TTC549 (cell line): ENCODE data around the gene ZDHHC1.
"Not testable (repeated sequence)": the region's sequence is repeated elsewhere in the genome, so short reads cannot be mapped to it uniquely, and the experiment has no call there.

Source experiments
- FAIRE-seq: peaks from 2 replicates; lab custom pipeline; 2012; peaks lifted over from hg19 to GRCh38; lab: Jason Lieb, UNC

ZDHHC1 gene

GRCh38 chr16:67394155-67395104, 21.8 kb downstream of the ZDHHC1 start:
- no peak for FAIRE-seq

- FAIRE-seq = no peak
These were observed 22.5 kb downstream of the ZDHHC1 start for GRCh38 chr16:67393788-67394154.

DNA sequence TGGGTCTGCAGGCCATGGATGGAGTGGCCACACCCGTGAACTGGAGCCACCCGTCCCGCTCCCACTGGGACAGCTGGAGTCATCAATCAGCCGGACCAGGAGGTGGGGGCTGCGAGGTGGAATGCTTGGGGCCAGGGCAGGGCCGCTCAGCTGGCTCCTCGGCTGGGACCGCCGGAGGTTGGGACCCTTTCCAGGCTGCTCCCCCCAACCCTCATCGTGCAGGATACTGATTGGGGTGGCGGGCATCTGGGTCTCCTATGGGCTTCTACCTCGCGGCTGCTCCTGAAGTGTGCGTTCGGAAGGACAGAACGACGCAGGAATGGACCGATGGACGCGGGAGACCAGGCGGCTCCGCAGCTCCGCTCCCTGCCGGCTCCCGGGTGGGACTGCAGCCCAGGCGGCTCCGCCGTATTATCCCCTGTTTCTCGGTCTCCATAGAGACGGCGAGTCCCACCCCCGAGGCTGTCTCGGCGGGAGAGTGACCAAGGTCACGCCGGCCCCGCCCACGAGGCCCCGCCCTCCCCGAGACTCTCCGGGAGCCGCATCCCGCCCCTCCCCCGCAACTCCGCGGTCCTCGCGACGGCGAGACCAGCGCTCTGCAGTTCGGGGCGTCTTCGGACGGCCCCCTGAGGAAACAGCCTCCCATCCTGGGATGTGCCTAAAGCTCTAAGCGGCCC, 23.0 kb downstream of the ZDHHC1 start, which contains the start of gene TPPP3:
Gene TPPP3 (minus strand): TSS at position 388 of the 677 bp plus-strand sequence. CDS start 2,387 bp downstream, outside the sequence.
- FAIRE-seq = no peak

GRCh38 chr16:67392301-67393059, 23.8 kb downstream of the ZDHHC1 start:
- no peak for FAIRE-seq

- no peak for FAIRE-seq
These were observed 24.6 kb downstream of the ZDHHC1 start for GRCh38 chr16:67391424-67392300.

DNA sequence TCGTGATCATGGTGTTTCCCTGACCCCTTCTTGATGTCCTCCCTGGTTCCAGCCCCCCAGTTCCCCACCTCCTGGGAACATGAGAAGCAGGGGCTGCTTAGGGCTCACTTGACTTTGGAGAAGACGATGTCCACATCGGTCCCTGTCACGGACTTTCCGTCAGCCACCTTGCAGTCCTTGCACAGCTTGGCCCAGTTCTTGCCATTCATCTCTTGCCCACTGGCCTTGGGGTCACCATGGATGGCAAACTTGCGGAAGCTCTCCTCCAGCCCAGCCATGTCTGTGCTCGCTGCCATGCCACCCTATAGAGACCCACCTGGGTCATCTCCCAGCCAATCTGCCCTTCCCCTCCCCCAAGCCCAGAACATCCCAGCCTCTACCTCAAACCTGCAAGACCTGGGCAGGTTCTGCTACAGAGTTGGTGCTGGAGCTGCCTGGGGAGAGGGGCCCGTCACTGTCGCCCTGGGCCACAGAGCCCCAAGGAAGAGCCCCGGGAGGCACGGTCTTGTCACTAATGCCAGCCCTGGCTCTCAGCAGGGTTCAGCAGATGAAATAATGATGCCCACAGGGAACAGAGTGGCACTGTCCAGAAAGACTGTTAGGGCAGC, 25.4 kb downstream of the ZDHHC1 start:
- FAIRE-seq = no peak

DNA sequence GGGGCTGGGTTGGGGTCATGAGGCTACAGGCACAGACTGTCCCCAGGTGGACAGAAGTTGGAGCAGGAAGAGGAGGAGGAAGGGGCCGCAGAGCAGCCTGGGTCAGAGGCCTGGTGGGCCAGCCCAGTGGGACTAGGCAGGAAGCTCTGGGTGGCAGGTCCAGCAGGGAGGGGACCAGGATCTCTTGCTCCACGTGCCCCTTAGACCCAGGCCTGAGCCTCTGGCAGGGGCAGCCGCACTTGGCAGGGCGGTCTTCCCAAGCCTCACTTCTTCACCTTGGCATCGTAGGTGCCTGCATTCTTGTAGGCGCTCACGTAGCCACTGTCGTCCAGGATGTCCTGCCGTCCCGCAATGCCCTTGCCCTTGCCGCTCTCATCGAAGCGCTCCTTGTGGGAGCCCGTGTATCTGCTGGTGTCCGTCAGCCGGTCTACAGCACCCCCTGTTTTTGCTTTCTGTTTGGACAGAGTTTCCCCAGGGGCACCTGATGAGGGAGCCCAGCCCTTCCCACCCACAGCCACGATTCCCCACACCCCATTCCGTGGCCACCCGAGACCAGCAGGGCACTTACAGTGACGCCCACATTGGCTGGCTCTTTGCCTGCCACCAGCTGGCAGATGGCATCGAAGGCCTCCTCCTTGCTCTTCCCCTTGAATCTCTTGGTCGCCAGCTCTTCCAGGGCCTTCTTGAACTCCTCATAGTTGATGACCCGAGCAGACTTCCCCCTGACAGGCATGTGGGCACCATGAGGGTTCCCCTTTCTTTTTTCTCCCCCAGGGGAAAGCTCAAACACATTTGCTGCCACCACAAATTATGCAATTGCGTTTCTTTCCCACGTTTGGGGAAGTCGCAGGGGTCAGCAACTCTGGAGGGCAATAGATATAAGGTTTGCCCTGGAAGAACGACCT, 26.1 kb downstream of the ZDHHC1 start:
- FAIRE-seq = no peak

DNA sequence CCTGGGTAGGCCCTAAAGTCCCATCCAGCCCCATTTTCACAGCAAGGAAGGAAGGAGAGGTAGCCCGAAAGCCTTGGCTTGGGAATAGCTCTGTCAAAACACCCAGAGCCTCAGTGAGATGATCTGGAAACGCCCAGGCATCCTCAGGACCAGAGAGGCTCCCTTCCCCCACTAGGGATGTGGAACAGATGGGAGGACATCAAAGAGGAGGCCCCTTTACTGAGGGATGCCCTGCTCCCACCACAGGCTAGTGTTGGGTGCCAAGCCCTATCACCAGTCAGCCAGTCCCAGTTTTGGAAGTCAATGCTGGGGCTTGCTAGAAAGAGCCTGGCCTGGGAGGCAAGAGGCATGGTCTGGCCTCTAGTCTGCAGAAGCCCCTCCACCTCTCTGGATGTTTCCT, 27.7 kb downstream of the ZDHHC1 start:
- no peak for FAIRE-seq

GRCh38 chr16:67388191-67388590, 28.1 kb downstream of the ZDHHC1 start:
- FAIRE-seq = no peak

GRCh38 chr16:67387479-67388079, 28.7 kb downstream of the ZDHHC1 start:
- FAIRE-seq = no peak

GRCh38 chr16:67386861-67387455, 29.3 kb downstream of the ZDHHC1 start:
- FAIRE-seq = no peak

DNA sequence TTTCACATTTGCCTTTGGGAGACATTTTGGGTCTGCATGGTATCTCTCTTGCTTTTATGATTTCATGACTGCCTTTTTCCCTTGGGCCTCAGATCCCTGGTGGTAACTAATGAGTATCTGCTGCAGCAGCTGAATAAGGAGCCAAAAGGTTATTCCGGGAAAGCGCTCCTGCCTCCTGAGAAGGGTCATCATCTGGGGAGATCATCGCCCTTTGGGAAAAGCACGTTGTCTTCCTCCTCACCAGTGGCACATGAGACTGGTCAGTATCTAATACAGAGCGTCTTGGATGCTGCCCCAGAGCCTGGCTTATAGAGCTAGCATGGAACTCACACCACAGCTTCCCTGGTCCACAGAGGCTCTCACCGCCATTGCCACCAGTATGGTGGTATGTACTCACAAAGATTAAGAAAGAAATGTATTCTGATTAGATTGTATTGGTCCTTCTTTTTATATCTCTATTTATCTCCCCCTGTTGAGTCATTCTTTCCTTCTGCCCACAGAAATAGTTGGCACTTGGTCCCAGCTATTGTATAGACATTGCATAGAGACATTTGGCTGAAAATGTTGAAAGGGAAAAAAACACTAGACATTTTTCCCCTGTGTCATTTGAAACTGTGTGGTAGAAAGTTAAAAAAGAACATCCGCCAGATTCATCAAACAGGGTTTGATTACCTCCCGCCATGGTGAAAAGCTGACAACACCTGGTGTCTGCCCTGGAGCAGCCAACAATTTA, 31.3 kb downstream of the ZDHHC1 start:
- FAIRE-seq = no peak

- no peak for FAIRE-seq
These were observed 33.0 kb downstream of the ZDHHC1 start for GRCh38 chr16:67383284-67383683.

DNA sequence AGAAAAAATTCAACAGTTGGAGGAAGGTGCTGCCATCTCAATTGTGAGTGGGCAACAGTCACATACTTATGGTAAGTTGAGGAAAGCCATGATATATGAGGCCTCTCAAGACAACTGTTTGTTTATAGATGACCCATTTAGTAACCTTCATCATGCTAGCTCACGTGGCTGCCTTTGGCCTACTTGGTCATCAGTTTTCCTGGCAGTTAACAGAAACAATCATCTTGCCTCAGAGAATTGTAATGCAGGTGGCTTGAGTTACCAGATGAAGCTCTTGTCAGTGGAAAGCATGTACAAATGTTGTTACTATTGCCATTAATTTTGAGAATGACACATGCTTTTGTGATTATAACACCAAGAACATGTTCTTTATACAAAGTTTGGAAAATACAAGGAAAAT, 37.6 kb downstream of the ZDHHC1 start:
- no peak for FAIRE-seq

- not testable (repeated sequence) for FAIRE-seq
These were observed 40.3 kb downstream of the ZDHHC1 start for GRCh38 chr16:67376012-67376411.

DNA sequence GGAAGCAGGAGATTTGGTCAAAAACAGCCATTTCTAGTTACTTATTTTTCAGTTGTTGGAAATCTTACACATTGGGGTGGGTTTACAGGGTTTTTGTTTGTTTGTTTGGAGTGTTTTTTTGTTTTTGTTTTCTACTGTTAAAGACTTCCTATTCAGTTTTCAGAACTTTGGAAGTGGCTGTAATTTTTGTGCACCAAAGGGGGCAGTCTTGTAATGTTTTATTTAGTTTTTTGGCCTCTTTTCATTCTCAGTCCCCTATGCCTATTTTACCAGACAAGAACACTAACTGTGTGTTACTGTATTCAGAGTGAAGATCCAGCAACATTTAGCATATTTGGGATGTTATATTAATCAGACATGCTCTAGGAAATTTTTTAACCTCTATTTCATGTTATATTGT, 43.6 kb downstream of the ZDHHC1 start:
- no peak for FAIRE-seq

GRCh38 chr16:67370661-67371060, 45.6 kb downstream of the ZDHHC1 start:
- no peak for FAIRE-seq

- no peak for FAIRE-seq
These were observed 51.6 kb downstream of the ZDHHC1 start for GRCh38 chr16:67364600-67365235.
